ENCODE measurements around the gene FUNDC2.

DNA sequence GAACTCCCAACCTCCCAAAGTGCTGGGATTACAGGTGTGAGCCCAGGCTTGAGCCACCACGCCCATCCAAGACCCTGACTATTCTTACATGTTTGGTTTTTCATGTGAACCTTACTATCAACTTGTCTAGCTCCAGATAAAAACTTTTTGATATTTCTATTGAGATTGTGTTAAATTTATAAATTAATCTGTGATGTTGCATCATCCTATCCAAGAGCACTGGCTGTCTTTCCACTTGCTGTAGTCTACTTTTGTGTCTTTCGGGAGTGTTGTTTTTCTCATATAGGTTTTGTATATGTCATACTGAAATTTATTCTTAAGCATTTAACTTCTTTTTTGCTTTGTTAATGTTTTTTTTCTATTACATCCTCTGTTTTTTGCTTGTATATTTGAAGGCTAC is 79.3 kb downstream of the FUNDC2 start:
- TF ChIP-seq POLR2A (IDR thresholded peaks at IDR 0.05; ENCODE audit: low read length): no peak
- TF ChIP-seq GATA1 (IDR thresholded peaks at IDR 0.05; ENCODE audit: low read depth, low read length): no peak
